Inferior parietal cortex (tissue), 1 donor: ENCODE measurements around the gene ZNF532.

Source experiments
- DNase-seq: peaks from one replicate; pipeline ENCODE4 v3.0.0-alpha.2; 2016; ENCODE audit errors: extremely low spot score

The ZNF532 gene

DNA sequence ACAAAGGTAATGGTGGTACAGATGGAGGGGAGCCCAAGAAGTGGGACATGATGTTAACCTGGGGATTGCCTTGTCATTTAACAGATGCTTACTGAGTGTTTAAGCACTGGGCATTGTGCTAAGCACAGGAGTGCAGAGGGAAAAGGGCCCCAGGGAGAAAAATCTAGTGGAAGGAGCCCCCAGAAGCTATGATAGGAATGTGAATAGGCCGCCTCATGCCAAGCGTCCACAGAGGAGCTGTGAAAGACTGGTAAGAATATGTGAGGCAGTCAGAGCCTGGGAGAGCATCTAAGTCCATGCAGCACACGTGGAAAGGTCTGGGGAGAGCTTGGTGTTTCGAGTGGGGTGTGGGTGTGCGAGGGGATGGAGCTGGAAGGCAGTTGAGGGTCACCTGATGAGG is 5.5 kb downstream of the ZNF532 start:
- DNase-seq: no peak

DNA sequence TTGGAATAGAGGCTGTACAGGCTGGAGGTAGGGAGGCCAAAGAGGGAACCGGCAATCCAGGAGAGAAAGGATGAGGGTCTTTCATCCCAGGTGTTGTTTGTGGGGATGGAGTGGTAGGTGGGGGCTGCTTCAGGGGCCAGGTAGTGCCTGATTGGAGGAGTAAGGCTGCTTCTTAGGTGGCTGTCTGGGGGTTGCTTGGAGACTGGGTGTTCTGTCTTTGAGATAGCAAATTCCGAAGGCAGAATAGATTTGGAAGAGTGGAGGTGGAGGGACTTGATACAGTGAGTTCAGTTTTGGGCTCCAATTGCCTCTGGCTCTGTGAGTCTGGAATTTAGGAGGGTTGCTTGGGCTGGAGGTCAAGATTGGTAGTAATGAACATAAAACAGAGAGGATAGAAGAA is 5.9 kb downstream of the ZNF532 start:
- DNase-seq: no peak

DNA sequence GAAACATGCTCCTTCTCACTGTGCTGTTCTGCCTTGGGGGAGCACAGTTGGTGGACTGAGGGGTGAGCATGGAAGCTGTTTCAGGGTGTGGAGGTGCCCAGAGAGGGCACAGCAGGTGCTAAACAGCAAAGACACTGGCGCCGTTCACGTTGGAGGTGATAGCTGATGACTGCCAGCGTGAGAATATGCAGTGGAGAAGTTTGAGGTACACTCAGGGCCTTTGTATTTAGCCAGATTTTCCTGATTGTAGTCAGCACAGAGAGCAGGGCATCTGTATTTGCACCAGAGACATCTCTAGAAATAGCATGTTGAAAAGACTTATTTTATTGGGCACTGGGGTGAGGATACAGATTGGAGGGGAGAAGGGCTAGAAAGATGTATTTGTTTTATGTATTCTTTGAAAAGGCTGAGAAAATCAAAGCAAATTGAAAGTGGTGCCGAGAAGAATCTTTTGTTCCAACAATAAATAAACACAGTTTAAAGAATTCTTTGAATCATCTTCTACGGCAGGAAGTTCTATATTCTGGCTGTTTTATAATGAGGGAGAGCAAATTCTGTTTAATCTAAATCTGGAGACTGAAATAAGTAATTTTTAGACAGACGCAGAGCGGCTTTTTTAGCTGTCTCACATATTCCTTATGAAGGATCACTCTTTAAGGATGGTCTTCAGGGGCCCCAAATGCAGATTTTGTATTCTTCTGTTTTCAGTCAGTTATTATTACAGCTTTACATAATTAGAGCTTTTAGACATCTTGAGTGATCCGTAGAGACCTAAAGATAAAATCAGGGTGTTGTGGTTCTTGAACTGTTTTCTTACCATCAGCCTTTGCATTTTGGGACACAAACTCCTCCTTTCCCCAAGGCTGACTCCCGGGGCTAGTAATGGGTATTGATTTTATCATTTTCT is 7.1 kb downstream of the ZNF532 start:
- DNase-seq: no peak

DNA sequence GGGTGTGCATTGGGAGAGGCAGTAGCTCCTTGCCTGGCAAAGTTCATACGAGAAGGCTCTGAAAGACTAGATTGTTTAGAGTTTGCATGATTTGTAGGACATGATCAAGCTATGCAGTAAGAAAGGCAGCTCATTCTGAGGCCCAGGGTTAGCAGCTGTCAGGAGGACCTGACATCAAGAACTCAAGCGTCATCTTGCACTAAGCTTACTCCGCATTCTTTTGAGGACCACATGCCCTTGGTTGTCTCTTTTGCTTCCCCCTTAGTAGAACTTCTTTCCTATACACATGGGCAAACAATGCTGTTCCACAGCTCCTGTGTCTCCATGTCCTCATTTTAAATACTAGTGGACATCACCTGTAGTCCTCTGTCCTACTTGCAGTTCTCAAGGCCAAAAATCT is 14.0 kb downstream of the ZNF532 start:
- no peak for DNase-seq

DNA sequence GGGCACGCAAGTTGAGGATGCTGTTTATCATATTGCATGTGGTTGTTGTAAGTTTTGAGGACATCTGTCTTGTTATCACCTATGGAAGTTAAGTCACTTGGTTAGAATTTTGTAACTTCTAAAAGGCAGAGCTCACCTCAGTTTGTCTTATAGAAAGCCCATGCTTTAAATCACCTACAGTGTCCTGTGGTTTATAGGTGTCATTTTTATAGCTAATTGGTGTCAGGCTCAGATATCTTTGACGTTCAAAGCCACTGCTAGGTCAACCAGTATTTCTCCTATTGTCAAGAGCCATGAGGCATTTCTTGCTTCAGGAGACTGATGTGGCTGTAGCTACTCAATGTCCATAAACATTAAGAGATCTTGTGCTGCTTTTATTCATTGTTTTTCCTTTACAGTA is 16.8 kb downstream of the ZNF532 start:
- DNase-seq: no peak

DNA sequence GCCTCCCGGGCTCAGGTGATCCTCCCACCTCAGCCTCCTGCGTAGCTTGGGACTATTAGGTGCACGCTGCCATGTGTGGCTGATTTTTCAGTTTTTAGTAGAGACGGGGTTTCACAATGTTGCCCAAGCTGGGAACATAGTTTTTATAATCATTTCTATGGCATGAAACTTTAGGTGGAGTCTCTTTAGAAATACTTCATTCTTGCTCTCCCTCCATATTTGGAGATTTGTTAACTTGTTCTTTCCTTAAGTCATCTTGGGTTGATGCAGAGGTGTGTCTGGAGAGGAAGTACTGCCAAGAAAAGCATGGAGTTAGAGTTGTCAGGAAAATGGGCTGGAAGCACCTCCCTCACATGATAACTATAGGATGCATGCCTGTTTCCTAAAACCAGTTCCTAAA is 17.4 kb downstream of the ZNF532 start:
- DNase-seq: no peak

DNA sequence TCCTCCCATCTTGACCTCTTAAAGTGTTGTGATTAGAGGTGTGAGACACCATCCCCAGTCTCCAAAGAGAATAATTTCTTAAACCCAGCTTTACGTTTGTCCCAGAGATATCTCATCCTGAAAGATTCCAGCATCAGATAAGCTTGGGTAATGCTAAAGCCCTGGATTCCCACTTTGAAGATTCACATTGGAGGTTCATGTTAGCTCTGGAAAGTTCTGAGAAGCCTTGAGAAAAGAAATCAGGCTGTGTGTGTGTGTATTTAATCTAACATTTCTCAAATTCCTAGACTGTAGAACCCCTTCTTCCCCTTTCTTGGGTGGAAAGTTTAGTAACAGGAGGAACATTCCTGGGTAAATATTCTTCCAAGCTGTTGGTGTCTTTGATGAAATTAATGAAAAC is 18.0 kb downstream of the ZNF532 start:
- no peak for DNase-seq

DNA sequence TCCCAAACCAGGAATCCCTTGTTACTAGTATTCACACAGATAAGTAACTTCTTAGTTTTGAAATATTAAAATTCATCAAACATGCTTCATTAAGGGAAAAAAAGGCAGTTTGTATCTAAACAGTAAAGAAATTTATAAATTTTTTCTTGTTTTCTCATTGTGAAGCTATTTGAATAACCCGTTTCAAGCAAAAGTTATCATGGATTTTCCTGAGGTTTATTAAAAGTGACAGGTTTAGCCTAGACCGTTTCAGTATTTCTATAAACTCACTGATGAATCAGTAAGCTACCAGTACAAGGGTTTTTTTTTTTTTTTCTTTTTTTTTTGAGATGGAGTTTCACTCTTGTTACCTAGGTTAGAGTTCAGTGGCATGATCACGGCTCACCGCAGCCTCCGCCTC is 20.0 kb downstream of the ZNF532 start:
- DNase-seq: no peak

DNA sequence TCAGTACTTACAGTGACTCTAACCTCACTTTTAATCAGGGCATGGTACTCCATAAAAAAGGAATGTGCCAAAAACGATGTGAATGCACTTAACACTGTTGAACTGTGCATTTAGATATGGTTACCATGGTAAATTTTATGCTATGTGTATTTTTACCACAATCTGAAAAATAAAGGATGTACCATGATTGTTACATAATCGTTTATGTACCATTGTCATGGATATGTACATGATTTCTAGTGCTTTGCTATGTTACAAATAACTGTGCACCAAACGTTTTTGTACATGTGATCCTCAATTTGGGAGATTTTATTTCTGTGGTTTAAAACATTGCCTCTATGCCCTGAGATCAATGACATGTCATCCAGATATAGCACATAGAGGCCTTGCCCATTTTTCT is 21.8 kb downstream of the ZNF532 start:
- DNase-seq: no peak

DNA sequence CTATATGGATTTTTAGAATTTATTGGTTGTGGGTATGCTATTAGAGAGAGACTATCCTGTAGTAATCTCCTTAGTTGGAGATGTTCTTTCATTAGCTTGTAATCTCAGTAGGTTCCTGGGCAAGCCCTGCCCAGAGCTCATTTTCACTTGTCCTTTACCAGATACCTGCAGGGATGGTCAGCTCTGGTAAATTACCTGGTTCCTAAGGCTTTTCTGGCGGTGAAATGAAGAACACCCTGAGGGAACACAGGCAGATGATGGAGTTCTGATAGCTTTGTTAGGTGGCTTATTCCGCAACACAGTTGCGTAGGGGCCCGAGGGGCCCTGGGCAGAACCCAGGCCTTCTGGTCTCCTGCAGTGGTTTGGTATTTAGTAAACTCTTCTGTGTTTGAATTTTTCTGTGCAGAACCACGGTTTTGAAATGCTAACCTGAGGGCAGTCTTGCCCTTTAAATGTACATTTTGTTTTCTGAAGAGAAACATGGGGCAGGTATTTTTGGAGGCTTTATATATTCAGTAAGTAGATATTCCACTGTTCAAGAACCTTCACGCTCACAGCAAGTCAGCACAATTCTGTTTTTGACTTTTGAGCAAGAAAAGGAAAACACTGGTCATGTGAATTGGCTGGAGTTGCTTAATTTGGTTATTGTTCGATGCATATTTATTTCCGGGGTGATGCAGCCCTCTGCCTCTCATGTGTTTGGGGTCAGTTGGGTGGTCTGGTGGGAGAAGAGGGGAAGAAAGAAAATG is 22.4 kb downstream of the ZNF532 start:
- DNase-seq: no peak

DNA sequence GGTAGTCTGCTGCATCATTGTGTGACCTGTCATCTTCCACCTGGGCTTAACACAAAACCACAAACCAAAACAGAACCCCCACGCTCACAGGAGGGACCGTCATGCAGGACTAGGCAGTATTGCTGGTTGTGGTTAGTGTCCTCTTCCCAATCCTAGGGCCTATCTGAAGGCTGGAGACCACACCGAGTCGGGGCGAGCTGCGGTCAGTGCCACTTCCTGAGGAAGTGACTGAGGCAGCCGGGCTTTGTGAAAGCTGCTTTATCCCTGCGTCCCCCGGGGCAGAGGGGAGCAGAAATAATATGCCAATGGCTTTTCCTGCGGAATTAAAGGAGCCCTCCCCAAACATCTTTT is 22.9 kb downstream of the ZNF532 start:
- DNase-seq: no peak

DNA sequence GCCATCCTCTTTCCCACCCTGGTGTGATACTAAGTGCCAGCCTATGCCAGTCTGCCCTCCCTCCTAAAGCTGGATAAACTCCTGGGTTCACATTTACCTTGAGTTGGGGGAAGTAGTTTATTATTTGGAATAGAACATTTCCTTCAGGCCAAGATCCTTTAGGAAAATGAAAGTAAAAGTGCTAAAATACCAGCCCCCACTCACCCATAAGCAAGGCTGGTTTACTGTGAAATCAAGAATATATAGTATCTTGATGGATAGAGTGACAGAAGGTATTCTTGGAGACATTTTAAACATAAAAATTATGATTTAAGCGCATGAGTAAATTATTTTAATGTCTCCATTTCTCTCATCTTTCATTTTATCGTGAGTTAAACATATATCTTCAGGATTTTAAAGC is 27.1 kb downstream of the ZNF532 start:
- DNase-seq: no peak

DNA sequence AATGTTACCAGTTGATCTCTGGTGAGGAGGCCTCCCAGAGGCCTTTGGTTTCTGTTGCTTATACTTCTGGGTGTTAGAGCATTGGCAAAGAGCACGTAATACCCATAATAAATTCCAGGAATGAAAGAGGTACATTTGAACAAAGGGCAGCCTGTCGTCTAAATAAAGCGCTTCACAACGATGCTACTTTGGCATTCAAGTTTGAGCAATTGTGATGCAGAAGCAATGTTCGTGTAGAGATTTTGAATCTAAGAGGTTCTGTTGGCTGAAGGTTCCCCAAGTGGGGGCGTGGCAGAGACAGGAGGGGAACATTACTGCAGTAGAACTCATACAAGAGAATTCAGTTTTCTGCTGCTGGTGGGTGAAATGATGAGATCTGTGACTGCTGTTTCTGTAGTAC is 27.8 kb downstream of the ZNF532 start:
- no peak for DNase-seq

DNA sequence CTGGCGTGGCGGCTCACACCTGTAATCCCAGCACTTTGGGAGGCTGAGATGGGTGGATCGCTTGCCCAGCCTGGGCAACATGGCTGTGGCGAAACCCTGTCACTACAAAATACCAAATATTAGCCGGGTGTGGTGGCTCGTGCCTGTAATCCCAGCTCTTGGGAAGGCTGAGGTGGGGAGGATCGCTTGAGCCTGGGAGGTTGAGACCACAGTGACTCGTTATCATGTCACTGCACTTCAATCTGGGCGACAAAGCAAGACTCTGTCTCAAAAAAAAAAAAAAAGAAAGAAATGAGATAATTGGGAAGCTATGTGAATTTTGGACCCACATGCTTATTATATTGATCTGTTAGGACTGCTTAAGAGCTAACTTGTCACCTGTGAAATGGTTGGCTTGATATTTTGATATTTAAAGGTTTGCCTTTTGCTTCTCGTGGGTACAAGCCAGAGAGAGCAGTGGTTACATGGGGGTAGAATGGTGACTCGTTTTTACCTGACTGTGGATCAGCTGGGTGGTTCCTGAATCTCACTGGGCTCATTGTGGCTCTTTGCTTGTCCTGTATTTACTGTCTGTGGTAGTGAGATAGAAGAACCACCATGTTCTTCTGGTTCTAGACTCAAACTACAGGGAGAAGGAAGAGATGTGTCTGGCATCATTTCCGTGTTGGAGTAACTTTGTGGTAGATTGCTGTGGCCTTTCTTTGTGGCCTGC is 28.9 kb downstream of the ZNF532 start:
- no peak for DNase-seq

DNA sequence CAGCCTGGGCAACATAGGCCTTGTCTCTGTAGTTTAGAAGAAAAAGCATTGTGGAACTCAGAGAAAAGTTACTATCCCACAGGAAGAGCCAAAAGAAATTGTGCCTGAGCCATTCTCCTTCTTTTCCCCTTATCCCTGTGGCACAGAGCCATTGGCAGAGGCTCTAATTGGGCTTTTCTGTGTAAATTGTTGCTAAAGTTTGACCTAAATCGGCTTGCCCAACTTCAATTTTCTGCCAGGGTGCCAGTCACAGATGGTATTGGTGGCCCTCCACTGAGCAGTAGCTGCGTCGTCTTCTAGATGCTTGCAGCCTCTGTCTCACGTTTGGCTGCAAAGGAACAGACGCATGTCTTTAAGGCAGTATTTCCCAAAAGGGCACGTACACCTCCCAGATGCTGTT is 30.3 kb downstream of the ZNF532 start:
- peak; percentile 57 for DNase-seq

DNA sequence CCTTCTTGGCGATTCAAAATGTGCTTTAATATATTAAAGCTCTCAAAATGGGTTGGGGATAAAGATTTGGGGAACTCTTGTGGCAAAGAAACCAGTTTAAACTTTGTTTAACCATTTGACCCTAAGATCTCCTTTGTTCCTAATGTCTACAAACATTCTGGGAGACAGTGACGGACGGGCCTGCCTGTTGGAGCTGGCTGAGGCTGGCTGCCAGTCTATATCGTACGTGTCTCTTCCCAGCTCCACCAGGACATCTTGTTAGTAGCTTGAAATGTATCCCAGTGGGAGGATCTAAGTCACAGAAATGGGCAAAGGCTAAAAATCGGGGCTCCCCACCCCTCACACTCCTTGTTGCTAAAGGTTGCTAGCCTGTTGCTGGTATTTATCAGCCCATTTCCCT is 30.7 kb downstream of the ZNF532 start:
- DNase-seq: no peak

DNA sequence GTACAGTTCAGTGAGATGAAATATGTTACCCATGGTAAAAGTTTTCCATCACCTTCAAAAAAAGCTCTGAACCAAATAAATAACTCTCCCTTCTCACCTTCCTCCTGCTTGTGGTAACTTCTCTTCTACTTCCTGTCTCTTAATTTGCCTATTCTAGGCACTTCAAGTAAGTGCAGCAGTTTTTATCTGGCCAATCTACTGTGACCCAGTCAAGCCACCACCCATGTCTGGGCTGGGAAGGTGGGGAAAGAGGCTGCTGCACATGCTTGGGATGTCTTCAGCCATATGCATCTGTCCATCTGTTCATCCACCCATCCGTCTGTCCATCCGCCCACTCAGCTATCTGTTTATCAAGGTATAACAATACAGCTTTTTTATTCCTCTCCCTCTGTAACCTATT is 31.6 kb downstream of the ZNF532 start:
- no peak for DNase-seq

DNA sequence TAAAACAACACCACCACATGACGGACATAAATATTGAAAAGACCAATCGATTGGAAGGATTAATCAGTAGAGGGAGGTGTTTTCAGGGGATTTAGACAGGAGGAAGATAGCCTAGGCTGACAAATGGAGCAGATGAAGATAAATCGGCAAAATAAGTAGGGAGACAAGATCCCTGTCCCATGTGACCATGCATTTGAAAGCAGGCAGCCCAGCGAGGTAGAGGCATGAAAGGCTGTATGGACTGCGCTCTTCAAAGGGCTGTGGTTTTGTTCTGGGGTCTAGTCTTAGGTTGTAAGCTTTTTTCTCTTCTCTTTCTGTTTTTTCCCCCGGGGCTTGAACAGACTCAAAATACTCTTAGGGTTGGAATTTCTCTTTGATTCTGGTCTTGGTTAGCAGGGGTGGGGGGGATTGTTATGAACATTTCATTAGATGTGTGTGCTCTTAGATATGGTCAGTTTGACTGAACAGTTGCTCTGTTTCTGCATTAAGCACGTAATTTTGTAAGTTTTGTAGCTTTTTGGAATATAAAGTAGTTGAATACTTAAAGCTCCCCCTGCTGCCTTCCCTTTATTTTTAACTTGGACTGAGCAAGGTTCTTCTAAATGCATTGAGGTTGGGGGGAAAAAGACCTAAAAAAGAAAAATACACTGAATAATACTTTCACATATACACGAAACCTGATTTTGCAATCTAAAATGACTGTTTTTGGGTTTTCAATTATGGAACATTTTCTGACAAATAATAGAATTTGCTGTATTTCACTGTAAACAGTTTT is 32.2 kb downstream of the ZNF532 start:
- DNase-seq: no peak

DNA sequence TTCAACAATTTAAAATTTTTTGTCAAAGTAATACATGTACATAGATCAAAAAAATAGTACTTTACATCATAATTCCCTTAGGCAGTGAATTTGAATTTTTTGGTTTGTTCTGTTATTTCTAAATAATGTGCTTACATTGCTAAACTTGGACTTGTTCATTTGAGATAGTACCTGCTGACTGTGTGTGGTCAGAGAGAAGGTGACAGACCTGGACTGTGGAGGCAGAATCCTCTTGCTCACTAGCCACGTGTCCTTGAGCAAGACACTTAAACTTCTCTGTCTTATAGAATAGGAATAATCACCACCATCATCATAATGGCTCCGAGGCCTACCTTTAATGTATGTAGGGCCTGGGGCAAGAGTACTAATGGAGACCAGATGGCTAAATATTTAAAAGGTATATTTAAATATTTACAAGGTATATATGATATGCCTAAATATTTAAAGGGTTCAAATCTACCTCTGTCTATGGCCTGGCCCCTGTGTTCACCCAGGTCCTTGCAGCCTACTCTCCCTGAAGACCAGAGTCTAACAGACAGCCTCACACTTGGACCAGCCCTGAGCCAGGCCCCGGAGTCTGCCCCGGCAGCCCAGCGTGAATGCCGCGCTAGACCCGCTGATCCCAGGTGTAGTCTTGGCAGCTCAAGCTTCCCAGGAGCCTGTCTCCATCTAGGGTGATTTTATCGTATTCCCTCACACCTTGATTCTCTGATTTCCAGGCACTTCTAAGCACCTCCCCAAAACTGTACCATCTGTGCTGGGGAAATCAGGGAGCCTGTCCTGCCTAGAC is 33.5 kb downstream of the ZNF532 start:
- no peak for DNase-seq

DNA sequence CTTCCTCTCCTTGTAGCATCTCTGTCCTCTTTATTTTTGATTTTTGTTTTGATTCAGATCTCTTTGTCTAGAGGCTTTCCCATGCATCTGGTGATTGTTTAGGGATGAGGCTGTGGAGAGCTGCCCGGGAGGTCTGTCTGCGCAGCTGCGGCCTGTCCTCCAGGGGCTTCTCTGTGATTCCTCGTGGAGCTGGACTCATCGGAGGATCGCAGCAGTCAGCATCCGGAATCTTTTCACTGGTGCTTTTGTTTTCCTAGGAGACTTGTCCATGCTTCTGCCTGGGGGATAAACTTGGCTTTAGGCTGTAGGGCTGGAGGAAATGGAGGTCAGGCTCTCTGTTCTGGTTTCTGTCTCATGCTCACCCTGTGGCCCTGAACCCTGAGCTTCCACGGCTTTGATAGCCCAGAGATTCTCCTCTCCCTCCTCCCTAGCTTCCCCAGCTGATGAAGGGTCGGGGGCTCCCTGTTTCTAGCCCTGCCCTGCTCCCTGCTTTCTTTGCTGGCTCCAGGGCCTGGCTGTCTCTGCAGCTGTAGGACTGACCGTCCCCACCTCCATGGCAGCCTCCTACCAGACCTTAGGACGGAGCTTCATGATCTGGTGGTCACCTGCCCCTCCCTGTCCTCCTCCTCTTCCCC is 35.5 kb downstream of the ZNF532 start:
- DNase-seq: no peak

DNA sequence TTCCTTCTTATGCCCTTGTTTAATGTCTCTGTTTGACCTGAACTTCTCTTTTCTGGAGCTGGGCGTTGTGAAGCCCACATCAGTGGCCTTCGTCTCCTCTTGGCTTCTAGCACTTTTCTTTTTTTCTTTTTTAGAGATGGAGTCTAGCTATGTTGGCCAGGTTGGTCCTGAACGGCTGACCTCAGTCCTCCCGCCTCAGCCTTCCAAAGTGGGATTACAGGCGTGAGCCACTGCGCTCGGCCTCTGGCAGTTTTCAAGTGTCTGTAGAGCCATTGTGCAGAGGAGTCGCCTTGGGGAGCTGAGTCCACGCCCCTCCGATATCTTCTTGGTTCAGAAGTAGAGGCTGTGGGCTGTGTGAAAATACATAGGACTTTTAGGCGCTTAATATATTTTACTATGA is 36.5 kb downstream of the ZNF532 start:
- no peak for DNase-seq
